Jurkat, Clone E6-1 (cell line): Measurements from ENCODE around the gene PPIA.
"Not testable (repeated sequence)": the region's sequence is repeated elsewhere in the genome, so short reads cannot be mapped to it uniquely, and the experiment has no call there.

ENCODE experiments used
- DNase-seq: peaks from one replicate; pipeline ENCODE4 v3.0.0-alpha.2; 2011; ENCODE audit warnings: low read depth, low spot score
- H3K4me3 ChIP-seq: 2 replicates; pipeline ENCODE4 v1.5.1; 2011; ENCODE audit warnings: mild to moderate bottlenecking, low read length, control low read depth, moderate library complexity

The PPIA gene

GRCh38 chr7:44782460-44782859 is 14.0 kb upstream of the PPIA start:
- no peak overlapping the region for H3K4me3 ChIP-seq

DNA sequence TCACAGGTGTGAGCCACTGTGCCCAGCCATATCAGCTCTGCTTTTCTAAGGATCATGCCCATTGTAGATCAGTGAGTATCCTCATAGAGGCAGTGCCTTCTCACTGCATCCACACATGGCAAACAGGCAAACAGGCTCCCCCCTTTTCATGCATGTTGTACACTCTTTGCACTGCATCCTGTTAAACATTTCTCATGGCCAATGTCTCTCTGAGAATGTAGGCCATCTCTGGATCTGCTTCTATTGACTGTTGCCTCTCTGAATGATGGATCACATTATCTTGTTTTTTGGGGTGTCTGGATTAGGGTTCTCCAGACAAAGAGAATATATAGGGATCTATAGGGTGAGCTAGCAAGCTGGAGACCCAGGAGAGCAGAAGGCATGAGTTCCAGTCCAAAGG is 13.1 kb upstream of the PPIA start:
- H3K4me3 ChIP-seq: no peak overlapping the region
- no peak for DNase-seq

More at GRCh38 chr7:44782460-44782859, 14.0 kb upstream of the PPIA start:
- DNase-seq: no peak

DNA sequence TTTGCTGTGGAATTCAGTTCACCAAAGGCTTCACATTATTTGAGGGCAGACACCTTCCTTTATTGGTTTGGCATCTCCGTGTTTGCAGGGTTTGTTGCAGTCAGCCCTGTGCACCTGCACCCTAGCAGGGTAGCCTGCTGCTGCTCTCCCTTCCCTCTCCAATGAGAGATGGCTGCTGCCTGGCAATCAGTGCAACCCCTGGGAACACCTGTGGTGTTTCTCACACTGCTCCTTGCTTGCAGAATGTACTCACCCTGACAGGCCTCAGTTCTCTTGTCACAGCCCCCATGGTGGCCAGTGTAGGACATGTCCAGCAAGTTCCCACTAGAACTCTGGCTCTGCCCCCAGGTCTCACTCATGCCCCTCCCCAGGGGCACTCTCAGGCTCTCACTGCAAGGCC is 12.1 kb upstream of the PPIA start:
- no peak for DNase-seq
- no peak overlapping the region for H3K4me3 ChIP-seq

DNA sequence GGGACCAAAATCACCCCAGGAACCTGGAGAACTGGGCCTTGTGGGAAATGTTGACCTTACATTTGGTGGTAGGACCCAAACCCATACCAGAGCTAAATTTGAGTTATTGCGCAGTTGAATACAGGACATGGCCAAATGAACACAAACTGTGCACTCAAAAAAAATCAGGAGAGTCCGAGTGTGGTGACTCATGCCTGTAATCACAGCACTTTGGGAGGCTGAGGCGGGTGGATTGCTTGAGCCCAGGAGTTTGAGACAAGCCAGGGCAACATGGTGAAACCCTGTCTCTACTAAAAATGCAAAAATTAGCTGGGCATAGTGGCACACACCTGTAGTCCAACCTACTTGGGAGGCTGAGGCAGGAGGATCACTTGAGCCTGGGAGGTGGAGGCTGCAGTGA is 11.3 kb upstream of the PPIA start:
- H3K4me3 ChIP-seq, DNase-seq: not testable (repeated sequence)

DNA sequence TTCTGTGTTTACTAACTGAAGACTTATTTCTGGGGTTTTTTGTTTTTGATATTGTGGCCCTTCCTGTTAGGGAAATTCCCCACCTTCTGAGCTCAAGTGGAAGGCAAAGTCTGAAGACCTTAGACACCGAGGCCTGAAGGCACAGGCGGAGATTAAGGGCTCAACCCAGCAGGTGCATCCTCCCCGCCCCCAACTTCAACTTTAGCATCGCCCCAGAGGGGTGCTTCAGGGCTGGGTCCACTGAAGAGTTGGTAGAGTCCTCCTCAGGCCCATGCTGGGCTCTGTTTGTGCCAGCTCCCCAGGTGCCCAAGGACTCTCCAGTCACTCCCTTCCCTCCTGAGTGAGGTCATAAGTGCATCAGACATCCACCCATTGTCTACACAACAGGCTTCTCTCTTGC is 9.4 kb upstream of the PPIA start:
- no peak for DNase-seq
- H3K4me3 ChIP-seq: no peak overlapping the region

DNA sequence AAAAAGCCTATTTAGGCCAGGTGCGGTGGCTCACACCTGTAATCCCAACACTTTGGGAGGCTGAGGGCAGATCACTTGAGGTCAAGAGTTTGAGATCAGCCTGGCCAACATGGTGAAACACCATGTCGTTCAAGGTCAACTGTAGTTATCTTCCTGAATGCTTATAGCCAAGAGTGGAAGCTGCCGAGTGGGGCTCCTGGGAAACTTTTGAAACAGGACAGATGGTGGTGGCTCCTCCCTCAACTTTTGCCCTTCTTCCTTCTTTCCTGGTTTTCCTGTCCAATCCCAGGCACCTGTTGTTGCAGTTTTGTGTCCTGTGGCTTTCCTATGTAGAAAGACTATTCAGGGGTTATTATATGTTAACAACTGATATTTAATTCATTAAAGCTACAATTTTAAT is 8.7 kb upstream of the PPIA start:
- no peak for DNase-seq
- H3K4me3 ChIP-seq: no peak overlapping the region

DNA sequence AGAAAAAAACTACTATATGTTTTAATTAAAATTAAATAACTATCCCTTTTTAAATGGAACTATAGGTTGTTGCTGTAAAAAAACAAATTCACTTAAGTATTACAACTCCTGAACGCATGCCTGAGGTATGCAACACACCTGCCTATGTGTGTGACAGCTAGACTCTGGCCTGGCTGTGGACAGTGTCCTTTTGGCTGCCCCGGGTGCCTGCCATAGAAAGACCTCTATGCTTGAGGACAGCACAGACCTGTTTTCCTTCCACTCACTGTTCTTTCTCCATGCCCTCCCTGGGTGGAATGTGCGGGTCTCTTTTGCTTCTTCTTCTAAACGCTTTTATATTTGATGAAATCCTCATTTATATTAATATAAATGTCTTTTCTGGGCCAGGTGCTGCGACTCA is 6.5 kb upstream of the PPIA start:
- no peak overlapping the region for H3K4me3 ChIP-seq
- no peak for DNase-seq

DNA sequence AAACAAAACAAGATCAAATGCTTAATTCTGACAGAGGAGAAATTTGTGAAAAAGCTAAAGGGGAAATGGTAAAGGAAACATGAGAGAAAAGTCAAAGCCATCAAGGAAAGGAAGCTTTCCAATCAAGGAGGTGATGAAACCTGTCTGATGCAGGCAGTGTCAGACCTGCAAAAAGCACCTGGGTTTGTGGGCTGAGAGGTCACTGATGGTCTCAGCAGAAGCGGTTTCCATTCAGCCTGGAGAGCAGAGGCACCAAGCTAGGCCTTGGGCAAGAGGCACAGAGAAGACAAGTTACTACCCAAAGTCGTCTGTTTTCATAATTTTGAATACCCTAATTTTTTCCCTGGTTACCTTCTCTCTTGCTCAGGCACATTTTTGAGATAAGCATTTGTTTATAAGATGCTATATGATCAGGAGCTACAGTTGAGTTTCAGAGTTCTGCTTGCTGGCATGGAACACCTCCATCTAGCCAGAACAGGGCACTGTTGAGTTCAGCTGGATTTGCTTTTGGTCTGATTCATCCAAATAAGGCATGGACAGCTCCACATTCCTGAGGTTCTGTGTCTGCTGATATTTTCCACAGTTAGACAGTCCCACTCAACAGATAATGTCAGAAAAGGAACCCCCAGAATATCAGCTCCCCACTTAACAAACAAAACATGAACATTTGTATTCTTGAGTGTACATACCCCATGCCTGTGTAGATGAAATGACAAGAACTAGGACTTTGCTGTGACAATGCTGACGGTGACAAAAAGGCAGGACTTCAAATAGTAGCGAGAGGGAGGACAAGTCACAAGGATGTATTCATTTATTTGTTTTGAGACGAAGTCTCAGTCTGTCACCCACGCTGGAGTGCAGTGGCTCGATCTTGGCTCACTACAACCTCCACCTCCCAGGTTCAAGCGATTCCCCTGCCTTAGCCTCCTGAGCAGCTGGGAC is 4.9 kb upstream of the PPIA start:
- no peak overlapping the region for H3K4me3 ChIP-seq
- DNase-seq: no peak

DNA sequence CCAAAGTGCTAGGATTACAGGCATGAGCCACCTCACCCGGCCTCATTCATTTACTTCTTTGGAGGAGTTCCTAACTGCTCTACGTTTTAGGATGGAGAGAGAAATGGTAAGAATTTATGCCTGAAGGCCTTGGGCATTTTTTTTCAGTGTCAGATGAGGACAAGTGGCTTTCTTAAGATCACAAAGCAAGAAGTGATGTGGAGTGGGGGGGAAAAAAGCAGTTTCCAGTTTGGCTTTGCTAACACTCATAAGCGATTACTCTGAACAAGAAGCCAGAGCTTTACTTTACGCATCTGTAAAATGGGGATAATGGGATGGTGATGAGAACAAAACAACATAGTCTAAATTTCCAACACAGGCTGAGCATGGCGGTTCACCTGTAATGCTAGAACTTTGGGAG is 2.6 kb upstream of the PPIA start:
- DNase-seq: no peak
- no peak overlapping the region for H3K4me3 ChIP-seq

- no peak overlapping the region for H3K4me3 ChIP-seq
- no peak for DNase-seq
Observed at GRCh38 chr7:44794331-44794730, 2.1 kb upstream of the PPIA start.

DNA sequence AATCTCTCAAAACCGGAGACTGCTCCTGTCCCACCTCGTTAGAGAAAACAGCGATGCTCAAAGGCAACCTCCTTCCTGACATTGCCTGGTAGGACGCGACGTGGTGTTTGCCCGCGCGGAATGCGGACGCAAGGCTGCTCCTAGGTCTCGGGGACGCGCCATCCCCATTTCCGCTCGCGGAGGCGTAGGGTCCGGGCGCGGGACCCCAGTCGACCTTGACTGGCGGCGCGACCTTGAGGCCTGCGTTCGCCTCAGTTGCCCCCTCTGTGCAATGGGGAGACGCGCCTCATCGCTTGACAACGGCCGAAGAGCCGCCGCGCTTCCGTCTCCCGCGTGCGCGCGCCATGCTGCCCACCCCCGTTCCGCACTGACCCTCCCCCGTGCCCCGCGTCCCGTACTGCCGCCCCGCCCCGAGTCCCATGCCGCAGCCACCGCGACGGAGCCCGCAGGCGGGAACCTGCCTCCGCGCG is 412 bp upstream of the PPIA start:
- H3K4me3 ChIP-seq: peak overlapping the region; percentile 98
- DNase-seq: peak; percentile 55

DNA sequence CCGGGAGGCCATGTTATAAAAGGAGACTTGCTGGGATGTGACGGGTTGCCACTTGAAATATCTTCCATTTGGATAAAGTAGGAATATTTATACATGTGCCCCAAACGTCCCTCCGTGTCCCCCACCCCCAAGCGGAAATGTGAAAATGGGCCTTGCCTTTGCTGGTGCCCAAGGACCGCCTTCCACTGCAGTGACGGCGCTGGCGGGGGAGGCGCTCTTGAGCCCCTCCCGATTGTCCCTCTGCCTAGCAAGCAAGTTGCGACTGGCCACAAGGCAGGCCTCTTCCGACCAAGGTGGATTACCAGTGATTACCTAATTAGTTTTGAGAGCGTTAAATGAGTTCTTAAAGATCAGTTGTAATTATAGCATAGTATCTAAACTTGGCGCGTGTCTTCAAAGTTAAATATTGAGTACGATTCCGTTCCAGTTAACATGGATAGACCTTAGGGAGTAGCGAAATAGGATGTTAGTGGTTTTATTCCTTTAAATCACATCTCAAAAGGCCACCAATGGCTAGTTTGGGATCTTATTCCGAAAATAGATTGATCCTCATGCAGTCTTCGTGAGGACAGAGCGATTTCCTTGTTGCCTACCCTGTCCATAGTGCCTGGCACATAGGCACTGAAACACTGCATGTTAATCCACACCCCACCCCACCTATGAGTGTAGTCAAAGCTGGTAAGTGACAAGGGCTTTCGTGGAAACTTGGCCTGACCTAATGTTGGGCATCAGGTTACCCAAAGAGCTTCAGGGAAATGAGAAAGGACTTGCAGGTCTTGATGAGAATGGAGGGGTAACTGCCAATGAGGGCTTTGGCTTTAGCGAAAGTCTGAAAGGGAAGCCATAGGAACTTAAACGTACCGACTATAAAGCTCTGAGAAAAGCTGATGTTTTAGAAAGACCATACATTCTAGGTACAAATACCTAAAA is 1.1 kb downstream of the PPIA start:
- peak; percentile 72 for DNase-seq

GRCh38 chr7:44798649-44799305 is 2.3 kb downstream of the PPIA start:
- no peak for DNase-seq

More for the DNA sequence above, 1.1 kb downstream of the PPIA start:
- H3K4me3 ChIP-seq: peak overlapping the region; percentile 98

GRCh38 chr7:44799939-44800338 is 3.5 kb downstream of the PPIA start:
- no peak for DNase-seq
- H3K4me3 ChIP-seq: no peak overlapping the region

More at GRCh38 chr7:44798649-44799305, 2.3 kb downstream of the PPIA start:
- H3K4me3 ChIP-seq: no peak overlapping the region

GRCh38 chr7:44801890-44802289 is 5.4 kb downstream of the PPIA start:
- DNase-seq: no peak
- no peak overlapping the region for H3K4me3 ChIP-seq

- no peak overlapping the region for H3K4me3 ChIP-seq
- DNase-seq: no peak
Observed at GRCh38 chr7:44802418-44803025, 6.0 kb downstream of the PPIA start.

- DNase-seq, H3K4me3 ChIP-seq: not testable (repeated sequence)
Observed at GRCh38 chr7:44803828-44804519, 7.5 kb downstream of the PPIA start.

DNA sequence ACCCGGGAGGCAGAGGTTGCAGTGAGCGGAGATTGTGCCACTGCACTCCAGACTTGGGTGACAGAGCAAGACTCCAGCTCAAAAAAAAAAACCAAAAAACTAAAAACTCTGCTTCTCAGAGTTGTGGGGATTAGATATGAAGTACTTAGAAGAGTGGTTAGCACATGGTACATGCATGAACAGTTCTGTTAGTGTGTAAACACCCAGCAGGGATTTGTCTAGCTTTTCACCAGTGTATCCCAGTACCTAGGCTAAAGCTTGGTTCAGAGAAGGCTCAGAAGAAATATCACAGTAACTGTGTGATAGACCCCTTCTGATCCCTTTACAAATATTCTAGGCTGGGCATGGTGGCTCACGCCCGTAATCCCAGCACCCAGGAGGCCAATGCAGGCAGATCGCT is 9.5 kb downstream of the PPIA start:
- no peak for DNase-seq
- no peak overlapping the region for H3K4me3 ChIP-seq
